ENCODE results near the gene GXYLT1.

GRCh38 chr12:42091769-42092168 lies 52.9 kb downstream of the GXYLT1 start:
- TF ChIP-seq MYBL2 (CRISPR knock-in tag; IDR thresholded peaks at IDR 0.05) (no peak), ZSCAN18 (CRISPR knock-in tag; IDR thresholded peaks at IDR 0.05) (no peak), ATF3 (CRISPR knock-in tag; conservative IDR thresholded peaks at IDR 0.05) (no peak), FOXJ3 (CRISPR knock-in tag; IDR thresholded peaks at IDR 0.05; ENCODE audit: borderline replicate concordance) (no peak), CBFB (CRISPR knock-in tag; IDR thresholded peaks at IDR 0.05; ENCODE audit: low read depth) (no peak), RELA (CRISPR knock-in tag; IDR thresholded peaks at IDR 0.05; ENCODE audit: borderline replicate concordance) (no peak), TCF7 (CRISPR knock-in tag; IDR thresholded peaks at IDR 0.05; ENCODE audit: low read depth) (no peak), NR3C1 (CRISPR knock-in tag; conservative IDR thresholded peaks at IDR 0.05; ENCODE audit: low read depth) (no peak)
- TF ChIP-seq, protein P1, sequence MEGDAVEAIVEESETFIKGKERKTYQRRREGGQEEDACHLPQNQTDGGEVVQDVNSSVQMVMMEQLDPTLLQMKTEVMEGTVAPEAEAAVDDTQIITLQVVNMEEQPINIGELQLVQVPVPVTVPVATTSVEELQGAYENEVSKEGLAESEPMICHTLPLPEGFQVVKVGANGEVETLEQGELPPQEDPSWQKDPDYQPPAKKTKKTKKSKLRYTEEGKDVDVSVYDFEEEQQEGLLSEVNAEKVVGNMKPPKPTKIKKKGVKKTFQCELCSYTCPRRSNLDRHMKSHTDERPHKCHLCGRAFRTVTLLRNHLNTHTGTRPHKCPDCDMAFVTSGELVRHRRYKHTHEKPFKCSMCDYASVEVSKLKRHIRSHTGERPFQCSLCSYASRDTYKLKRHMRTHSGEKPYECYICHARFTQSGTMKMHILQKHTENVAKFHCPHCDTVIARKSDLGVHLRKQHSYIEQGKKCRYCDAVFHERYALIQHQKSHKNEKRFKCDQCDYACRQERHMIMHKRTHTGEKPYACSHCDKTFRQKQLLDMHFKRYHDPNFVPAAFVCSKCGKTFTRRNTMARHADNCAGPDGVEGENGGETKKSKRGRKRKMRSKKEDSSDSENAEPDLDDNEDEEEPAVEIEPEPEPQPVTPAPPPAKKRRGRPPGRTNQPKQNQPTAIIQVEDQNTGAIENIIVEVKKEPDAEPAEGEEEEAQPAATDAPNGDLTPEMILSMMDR (IDR thresholded peaks at IDR 0.05): no peak
- TF ChIP-seq, protein P2, sequence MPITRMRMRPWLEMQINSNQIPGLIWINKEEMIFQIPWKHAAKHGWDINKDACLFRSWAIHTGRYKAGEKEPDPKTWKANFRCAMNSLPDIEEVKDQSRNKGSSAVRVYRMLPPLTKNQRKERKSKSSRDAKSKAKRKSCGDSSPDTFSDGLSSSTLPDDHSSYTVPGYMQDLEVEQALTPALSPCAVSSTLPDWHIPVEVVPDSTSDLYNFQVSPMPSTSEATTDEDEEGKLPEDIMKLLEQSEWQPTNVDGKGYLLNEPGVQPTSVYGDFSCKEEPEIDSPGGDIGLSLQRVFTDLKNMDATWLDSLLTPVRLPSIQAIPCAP (CRISPR knock-in tag; IDR thresholded peaks at IDR 0.05): no peak
